ENCODE data around the gene RNF214.

RNF214 gene

DNA sequence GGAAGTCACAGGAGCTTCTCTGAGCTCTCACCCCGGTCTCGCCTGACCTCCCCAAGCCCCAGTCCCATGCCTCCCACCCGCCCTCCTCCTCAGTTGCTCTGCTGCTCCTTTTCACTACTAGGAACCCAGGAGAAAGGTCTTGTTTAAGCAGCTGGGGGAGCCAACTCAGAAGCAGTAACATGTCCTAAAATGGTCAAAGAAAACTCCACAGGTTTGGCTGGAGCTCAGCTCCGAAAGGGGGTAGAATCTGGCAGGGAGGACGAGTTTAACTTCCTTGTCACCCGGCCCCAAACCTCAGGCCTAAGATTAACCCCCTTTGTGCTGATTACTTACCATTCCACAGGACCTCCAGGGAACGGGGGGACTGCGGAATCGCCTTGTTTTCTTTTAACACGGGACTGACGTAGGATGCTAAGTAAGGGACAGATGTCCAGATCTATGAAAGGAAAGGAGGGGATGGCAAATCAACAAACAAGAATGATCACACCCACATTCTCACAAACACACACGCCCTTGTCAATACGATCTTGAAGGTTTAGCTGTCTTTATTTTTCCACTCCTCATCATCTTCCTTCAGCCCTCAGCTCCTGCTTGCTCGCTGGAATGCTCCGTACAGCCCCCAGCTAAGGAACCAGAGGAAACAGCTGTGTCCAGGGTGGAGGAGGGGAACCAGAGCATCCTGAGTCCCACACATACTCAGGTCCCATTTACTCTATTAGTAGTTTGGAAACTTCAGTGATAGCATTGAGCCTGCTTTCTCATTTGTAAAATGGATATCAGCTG lies 14.1 kb upstream of the RNF214 start:
- Histone ChIP-seq H3K36me3 (ENCODE audit: control insufficient read depth in 2 of 2, insufficient read depth in 2 of 2, low read length in 2 of 2) (peaks cover 13 to 19% of the 10 kb centered on the region in 2 donors), H3K4me1 (ENCODE audit: control insufficient read depth, insufficient read depth, low read length) (peaks cover 65% of the 10 kb centered on the region), H3K4me3 (ENCODE audit: low read length in 2 of 2) (peak overlapping the region; percentile 41 to 55), H3K27me3 (ENCODE audit: control insufficient read depth in 1 of 2, insufficient read depth in 2 of 2, low read length in 2 of 2) (no peaks in the 10 kb centered on the region), H3K27ac (ENCODE audit: low read length) (peak overlapping the region; percentile 99), H3K9ac (ENCODE audit: low read length in 2 of 2) (peak overlapping the region; percentile 66 to 86), H3K9me3 (ENCODE audit: control insufficient read depth in 2 of 2, low read length in 2 of 2) (no peaks in the 10 kb centered on the region)

DNA sequence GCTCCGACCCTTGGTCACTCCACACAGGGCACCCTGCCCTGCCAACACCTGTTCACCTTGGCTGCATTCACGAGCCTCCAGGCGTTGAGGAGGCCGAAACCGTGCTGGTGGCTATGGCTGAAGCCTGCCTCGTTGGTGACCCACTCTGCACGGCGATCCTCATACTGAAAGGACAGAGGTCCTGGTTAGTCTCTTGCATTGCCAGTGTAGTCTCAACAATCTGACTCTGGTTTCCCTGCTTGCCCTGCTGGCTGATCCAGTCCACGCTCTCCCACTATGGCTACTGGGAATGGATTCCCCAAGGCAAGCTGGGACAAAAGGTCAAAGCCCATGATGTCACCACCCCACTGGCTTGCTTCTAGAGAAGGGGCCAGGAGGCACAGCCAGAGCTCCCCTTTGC lies 13.5 kb upstream of the RNF214 start:
- H3K27ac ChIP-seq (ENCODE audit: low read length): peak overlapping the region; percentile 99
- H3K9ac ChIP-seq (ENCODE audit: low read length in 2 of 2): peak overlapping the region; percentile 66 to 86
- peaks cover 20 to 24% of the 10 kb centered on the region in 2 donors for H3K36me3 ChIP-seq (ENCODE audit: control insufficient read depth in 2 of 2, insufficient read depth in 2 of 2, low read length in 2 of 2)
- H3K9me3 ChIP-seq (ENCODE audit: control insufficient read depth in 2 of 2, low read length in 2 of 2): no peaks in the 10 kb centered on the region
- H3K27me3 ChIP-seq (ENCODE audit: control insufficient read depth in 1 of 2, insufficient read depth in 2 of 2, low read length in 2 of 2): no peaks in the 10 kb centered on the region
- peaks cover 69% of the 10 kb centered on the region for H3K4me1 ChIP-seq (ENCODE audit: control insufficient read depth, insufficient read depth, low read length)
- H3K4me3 ChIP-seq (ENCODE audit: low read length in 2 of 2): peak overlapping the region; percentile 1 to 55

DNA sequence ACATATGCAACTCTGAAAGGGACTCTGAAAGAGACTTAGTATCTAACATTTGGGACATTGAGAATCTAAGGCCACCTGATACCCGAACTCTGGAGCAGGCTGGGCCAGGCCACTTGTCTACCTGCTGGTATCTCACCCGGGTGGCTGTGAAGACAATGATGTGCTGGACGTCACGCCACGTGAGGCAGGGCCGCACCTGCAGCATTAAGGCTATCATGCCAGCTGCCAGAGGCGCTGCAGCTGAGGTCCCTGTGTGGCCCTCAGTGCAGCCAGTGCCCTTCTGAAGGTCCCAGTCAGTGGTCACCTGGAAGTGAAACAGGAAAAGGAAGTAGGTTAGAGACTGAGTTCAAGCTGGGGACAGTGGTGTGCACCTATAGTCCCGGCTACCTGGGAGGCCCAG lies 13.0 kb upstream of the RNF214 start:
- Histone ChIP-seq H3K4me1 (ENCODE audit: control insufficient read depth, insufficient read depth, low read length) (peaks cover 69% of the 10 kb centered on the region), H3K27me3 (ENCODE audit: control insufficient read depth in 1 of 2, insufficient read depth in 2 of 2, low read length in 2 of 2) (no peaks in the 10 kb centered on the region), H3K36me3 (ENCODE audit: control insufficient read depth in 2 of 2, insufficient read depth in 2 of 2, low read length in 2 of 2) (peaks cover 21 to 27% of the 10 kb centered on the region in 2 donors), H3K9me3 (ENCODE audit: control insufficient read depth in 2 of 2, low read length in 2 of 2) (no peaks in the 10 kb centered on the region), H3K9ac (ENCODE audit: low read length in 2 of 2) (peak overlapping the region; percentile 66 to 86), H3K4me3 (ENCODE audit: low read length in 2 of 2) (peak overlapping the region in 1 of 2 donors; percentile 1), H3K27ac (ENCODE audit: low read length) (peak overlapping the region; percentile 99)

DNA sequence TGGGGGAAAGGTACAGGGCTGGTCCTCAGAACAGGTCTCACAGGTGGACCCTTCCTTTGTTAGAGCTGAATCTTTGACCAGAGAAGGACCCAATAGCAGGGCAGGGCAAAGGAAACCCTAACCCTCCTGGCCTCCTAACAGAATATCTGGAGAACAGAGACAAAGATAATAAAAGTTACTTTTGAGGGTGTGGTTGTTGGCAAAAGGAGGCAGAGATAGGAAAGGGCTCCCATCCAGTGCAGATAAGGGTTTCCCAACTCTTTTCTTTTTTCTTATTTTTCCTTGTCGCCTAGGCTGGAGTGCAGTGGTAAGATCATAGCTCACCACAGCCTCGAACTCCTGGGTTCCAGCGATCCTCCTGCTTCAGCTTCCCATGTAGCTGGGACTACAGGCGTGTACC lies 12.5 kb upstream of the RNF214 start:
- peaks cover 69% of the 10 kb centered on the region for H3K4me1 ChIP-seq (ENCODE audit: control insufficient read depth, insufficient read depth, low read length)
- peaks cover 18 to 25% of the 10 kb centered on the region in 2 donors for H3K36me3 ChIP-seq (ENCODE audit: control insufficient read depth in 2 of 2, insufficient read depth in 2 of 2, low read length in 2 of 2)
- peak overlapping the region; percentile 66 to 86 for H3K9ac ChIP-seq (ENCODE audit: low read length in 2 of 2)
- H3K27me3 ChIP-seq (ENCODE audit: control insufficient read depth in 1 of 2, insufficient read depth in 2 of 2, low read length in 2 of 2): no peaks in the 10 kb centered on the region
- no peaks in the 10 kb centered on the region for H3K9me3 ChIP-seq (ENCODE audit: control insufficient read depth in 2 of 2, low read length in 2 of 2)
- peak overlapping the region in 1 of 2 donors; percentile 54 for H3K4me3 ChIP-seq (ENCODE audit: low read length in 2 of 2)
- H3K27ac ChIP-seq (ENCODE audit: low read length): peak overlapping the region; percentile 99

DNA sequence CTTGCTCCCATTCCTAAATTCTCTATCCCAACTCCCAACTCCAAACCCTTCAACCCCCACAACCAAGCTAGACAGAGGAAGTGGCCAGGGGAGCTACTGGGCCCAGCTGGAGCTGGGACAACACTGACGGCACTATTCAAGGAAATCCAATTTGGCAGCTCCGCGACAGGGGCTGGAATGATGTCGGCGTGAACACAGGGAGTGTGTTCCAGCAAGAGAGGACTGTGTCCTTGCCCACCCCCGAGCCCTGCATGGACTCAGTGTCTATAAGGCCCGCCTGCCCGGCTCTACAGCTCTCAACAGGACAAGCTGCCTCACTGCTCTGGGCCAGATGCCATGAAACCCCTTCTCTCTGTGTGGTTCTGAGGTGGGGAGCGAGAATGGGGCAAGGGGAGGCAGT lies 11.9 kb upstream of the RNF214 start:
- Histone ChIP-seq H3K4me1 (ENCODE audit: control insufficient read depth, insufficient read depth, low read length) (peaks cover 69% of the 10 kb centered on the region), H3K36me3 (ENCODE audit: control insufficient read depth in 2 of 2, insufficient read depth in 2 of 2, low read length in 2 of 2) (peaks cover 19 to 25% of the 10 kb centered on the region in 2 donors), H3K27me3 (ENCODE audit: control insufficient read depth in 1 of 2, insufficient read depth in 2 of 2, low read length in 2 of 2) (no peaks in the 10 kb centered on the region), H3K4me3 (ENCODE audit: low read length in 2 of 2) (peak overlapping the region; percentile 31 to 54), H3K27ac (ENCODE audit: low read length) (peak overlapping the region; percentile 99), H3K9ac (ENCODE audit: low read length in 2 of 2) (peak overlapping the region; percentile 66 to 86), H3K9me3 (ENCODE audit: control insufficient read depth in 2 of 2, low read length in 2 of 2) (no peaks in the 10 kb centered on the region)

DNA sequence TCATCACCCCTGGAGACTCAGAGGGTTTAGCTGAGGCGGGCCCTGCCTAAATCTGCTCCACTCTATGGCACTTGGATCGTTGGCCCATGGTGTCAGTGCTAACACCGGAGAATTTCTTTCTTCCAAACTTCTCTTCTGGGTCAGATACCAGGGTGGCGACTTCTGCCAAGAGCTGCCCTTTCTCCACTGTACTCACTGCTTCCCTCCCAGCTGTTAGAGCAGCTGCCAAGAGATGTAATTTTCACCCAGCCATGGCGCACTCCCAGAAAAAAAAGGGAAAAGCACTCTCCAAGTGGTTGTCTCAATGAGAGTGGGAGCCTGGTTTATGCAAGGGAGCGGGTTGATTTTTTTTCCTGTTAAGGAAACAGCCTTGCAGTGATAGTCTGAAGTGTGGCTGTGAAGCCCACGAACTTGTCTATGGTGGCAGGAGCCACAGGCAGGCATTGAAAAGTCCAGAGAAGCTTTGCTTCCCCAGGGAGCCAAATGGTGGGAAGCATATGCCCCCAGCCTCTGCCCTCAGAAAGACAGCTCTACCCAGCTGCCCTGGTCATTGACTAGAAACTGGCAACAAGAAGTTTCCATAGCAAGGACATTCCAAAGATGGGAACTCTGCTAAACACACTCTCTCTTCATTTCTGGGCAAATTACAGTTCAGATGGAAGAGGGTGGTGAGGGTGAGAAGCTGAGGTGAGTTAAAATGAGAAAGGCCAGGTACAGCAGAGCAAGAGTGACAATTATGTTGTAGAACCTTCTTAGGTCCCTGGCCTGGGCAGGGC lies 11.3 kb upstream of the RNF214 start:
- Histone ChIP-seq H3K9ac (ENCODE audit: low read length in 2 of 2) (peak overlapping the region; percentile 66 to 86), H3K36me3 (ENCODE audit: control insufficient read depth in 2 of 2, insufficient read depth in 2 of 2, low read length in 2 of 2) (peaks cover 22 to 28% of the 10 kb centered on the region in 2 donors), H3K27me3 (ENCODE audit: control insufficient read depth in 1 of 2, insufficient read depth in 2 of 2, low read length in 2 of 2) (no peaks in the 10 kb centered on the region), H3K4me3 (ENCODE audit: low read length in 2 of 2) (peak overlapping the region; percentile 31 to 54), H3K4me1 (ENCODE audit: control insufficient read depth, insufficient read depth, low read length) (peaks cover 72% of the 10 kb centered on the region), H3K9me3 (ENCODE audit: control insufficient read depth in 2 of 2, low read length in 2 of 2) (no peaks in the 10 kb centered on the region), H3K27ac (ENCODE audit: low read length) (peak overlapping the region; percentile 99)

DNA sequence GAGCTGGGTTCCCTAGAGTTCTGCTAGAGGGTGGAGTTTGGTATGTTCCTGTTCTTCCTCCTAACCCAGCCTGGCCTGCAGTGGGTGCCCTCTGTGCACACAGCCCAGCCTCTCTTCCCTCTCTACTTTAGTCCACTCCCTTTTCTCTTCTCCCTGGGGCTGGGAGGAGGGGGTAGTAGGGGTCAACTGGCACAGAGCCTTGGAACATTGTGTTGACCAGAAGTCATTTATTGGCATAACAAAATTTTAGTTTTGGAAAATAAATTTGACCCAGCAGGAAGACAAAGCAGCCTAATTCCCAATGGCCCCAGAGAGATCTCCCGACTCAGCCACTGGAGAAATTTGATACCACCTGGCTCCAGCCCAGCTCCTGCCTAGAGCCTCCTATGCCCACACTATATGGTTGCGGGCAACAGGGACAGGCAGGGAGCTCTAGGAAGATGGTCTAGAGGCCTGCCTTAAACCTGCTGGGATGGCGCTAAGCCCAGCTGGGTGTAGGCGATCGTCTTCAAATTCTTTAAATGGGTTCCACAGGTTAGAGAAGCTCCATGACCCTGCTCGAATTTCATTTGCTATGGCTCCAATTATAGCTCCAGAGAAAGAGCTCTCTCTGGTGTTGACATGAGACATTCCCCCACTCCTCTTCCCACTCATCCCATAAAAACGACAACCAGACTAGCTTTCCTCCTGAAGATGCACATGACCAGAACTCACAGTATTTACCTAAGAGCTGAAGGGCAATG lies 10.5 kb upstream of the RNF214 start:
- Histone ChIP-seq H3K4me1 (ENCODE audit: control insufficient read depth, insufficient read depth, low read length) (peaks cover 65% of the 10 kb centered on the region), H3K4me3 (ENCODE audit: low read length in 2 of 2) (peak overlapping the region in 1 of 2 donors; percentile 54), H3K9me3 (ENCODE audit: control insufficient read depth in 2 of 2, low read length in 2 of 2) (no peaks in the 10 kb centered on the region), H3K27me3 (ENCODE audit: control insufficient read depth in 1 of 2, insufficient read depth in 2 of 2, low read length in 2 of 2) (no peaks in the 10 kb centered on the region), H3K27ac (ENCODE audit: low read length) (peak overlapping the region; percentile 99), H3K9ac (ENCODE audit: low read length in 2 of 2) (peak overlapping the region; percentile 66 to 86), H3K36me3 (ENCODE audit: control insufficient read depth in 2 of 2, insufficient read depth in 2 of 2, low read length in 2 of 2) (peaks cover 24 to 29% of the 10 kb centered on the region in 2 donors)

DNA sequence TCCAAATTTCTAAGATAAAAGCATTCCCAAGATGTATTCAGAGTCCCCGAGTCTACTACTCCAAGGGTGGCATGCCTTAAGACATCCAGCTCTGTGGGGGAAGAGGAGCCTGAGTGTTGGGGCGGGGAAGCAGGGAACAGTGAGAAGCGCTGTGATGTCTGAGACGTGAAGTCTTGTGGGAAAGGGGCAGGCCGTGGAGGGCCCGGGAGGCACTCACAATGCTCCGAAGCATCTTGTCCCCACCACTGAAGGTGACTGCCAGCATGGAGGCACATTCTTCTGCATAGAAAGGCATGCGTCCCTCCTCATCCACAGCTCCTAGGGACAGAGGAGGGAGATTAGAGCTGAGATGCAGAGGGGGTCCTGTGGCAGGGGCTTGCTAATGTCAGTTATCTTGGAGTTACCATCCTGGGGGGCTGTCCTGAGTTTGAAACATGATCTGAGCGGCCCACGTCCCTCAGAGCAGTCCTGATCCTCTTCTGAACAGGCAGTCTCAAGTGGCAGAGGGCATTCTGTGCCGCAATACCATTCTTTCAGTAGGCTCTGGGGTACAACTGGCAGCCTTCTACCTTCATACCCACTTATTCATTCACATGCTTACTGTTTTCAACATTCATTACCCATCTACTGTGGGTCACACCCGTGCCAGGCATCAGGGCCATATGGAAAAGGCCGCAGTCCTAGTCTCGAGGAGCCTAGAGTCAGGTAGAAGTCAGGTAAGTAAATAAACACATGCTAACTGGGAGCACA lies 9.3 kb upstream of the RNF214 start:
- H3K36me3 ChIP-seq (ENCODE audit: control insufficient read depth in 2 of 2, insufficient read depth in 2 of 2, low read length in 2 of 2): peaks cover 34 to 37% of the 10 kb centered on the region in 2 donors
- H3K4me3 ChIP-seq (ENCODE audit: low read length in 2 of 2): no peak overlapping the region
- peak overlapping the region; percentile 5 to 19 for H3K9ac ChIP-seq (ENCODE audit: low read length in 2 of 2)
- H3K4me1 ChIP-seq (ENCODE audit: control insufficient read depth, insufficient read depth, low read length): peaks cover 54% of the 10 kb centered on the region
- no peaks in the 10 kb centered on the region for H3K27me3 ChIP-seq (ENCODE audit: control insufficient read depth in 1 of 2, insufficient read depth in 2 of 2, low read length in 2 of 2)
- no peaks in the 10 kb centered on the region for H3K9me3 ChIP-seq (ENCODE audit: control insufficient read depth in 2 of 2, low read length in 2 of 2)
- H3K27ac ChIP-seq (ENCODE audit: low read length): peak overlapping the region; percentile 99

DNA sequence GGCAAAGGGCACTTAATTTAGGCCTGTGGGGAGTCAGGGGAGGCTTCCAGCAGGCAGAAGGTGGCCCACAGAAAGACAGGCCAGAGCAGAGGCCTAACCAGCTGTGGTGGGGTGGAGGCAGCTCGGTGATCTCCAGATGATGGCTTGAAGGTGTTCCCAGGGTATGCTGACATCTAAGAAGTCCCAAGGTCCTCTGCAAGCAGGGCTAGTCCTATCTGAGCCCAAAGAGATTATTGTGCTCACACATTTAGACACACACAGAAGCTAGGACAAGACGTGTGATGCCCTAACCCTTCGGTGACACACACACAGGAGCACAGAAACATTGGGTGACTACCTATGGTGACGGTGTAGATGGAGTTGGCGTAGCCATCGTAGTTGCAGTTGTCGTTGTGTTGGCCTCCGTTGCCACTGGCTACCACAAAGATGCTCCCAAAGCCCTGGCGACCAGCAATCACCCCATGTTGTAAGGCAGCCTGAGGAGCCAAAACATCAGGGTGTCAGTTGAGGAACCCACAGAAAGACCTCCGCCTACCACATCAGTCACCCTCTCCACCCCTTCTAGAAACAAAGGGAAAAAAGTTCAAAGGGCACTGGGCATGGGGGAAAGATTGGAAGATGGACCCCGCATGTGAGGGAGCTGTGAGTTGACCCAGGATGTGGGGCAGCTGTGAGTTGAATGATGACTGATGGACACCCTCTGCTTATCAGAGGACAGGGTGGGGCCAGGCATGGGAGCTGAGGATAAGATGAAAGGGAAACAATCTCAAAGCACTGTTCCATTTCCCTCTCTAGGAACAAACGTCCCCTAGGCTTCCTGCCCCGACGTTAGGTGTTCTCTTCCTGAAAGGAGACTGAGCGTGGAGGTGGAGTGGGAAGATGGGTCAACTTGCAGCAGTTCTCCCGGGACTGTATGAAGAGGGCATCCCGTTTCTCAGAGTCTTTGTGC lies 8.5 kb upstream of the RNF214 start:
- Histone ChIP-seq H3K4me3 (ENCODE audit: low read length in 2 of 2) (no peak overlapping the region), H3K36me3 (ENCODE audit: control insufficient read depth in 2 of 2, insufficient read depth in 2 of 2, low read length in 2 of 2) (peaks cover 38 to 39% of the 10 kb centered on the region in 2 donors), H3K27me3 (ENCODE audit: control insufficient read depth in 1 of 2, insufficient read depth in 2 of 2, low read length in 2 of 2) (no peaks in the 10 kb centered on the region), H3K9ac (ENCODE audit: low read length in 2 of 2) (peak overlapping the region; percentile 19 to 21), H3K4me1 (ENCODE audit: control insufficient read depth, insufficient read depth, low read length) (peaks cover 45% of the 10 kb centered on the region), H3K9me3 (ENCODE audit: control insufficient read depth in 2 of 2, low read length in 2 of 2) (no peaks in the 10 kb centered on the region), H3K27ac (ENCODE audit: low read length) (peak overlapping the region; percentile 99)

Measured in stomach smooth muscle (tissue), 2 donors.